ENCODE results near the gene KCTD6. TPM values are rescaled to one million over a fixed set of nuclear protein-coding genes. Genes with fewer than 3 reads are reported as not detected.
A peak's percentile ranks its signal among the peaks of the same experiment; 100 is the strongest.

Gene KCTD6
- total RNA-seq, 1 donor from 2014 or later, result 11.9 TPM

GRCh38 chr3:58470363-58471024, 21.4 kb upstream of the KCTD6 start:
- Mint-ChIP-seq H3K4me3 (ENCODE audit: unreplicated experiment) (no peak overlapping the region), H3K27ac (ENCODE audit: unreplicated experiment) (no peak overlapping the region), H3K9me3 (ENCODE audit: unreplicated experiment) (no peaks in the 10 kb centered on the region), H3K36me3 (ENCODE audit: low read depth, unreplicated experiment) (no peaks in the 10 kb centered on the region), H3K4me1 (ENCODE audit: unreplicated experiment) (peaks cover 15% of the 10 kb centered on the region), H3K27me3 (ENCODE audit: unreplicated experiment) (no peaks in the 10 kb centered on the region)
- TF ChIP-seq CTCF (IDR thresholded peaks at IDR 0.05; ENCODE audit: unreplicated experiment), result no peak
- no peak for DNase-seq (ENCODE audit: low spot score)

GRCh38 chr3:58471025-58471887, 20.6 kb upstream of the KCTD6 start:
- Mint-ChIP-seq H3K9me3 (ENCODE audit: unreplicated experiment) (no peaks in the 10 kb centered on the region), H3K4me1 (ENCODE audit: unreplicated experiment) (peaks cover 15% of the 10 kb centered on the region), H3K36me3 (ENCODE audit: low read depth, unreplicated experiment) (no peaks in the 10 kb centered on the region), H3K27me3 (ENCODE audit: unreplicated experiment) (no peaks in the 10 kb centered on the region), H3K4me3 (ENCODE audit: unreplicated experiment) (no peak overlapping the region), H3K27ac (ENCODE audit: unreplicated experiment) (no peak overlapping the region)
- TF ChIP-seq CTCF (IDR thresholded peaks at IDR 0.05; ENCODE audit: unreplicated experiment), result no peak
- no peak for DNase-seq (ENCODE audit: low spot score)

GRCh38 chr3:58473275-58473674, 18.6 kb upstream of the KCTD6 start:
- Mint-ChIP-seq H3K4me3 (ENCODE audit: unreplicated experiment) (no peak overlapping the region), H3K27me3 (ENCODE audit: unreplicated experiment) (no peaks in the 10 kb centered on the region), H3K4me1 (ENCODE audit: unreplicated experiment) (peaks cover 15% of the 10 kb centered on the region), H3K36me3 (ENCODE audit: low read depth, unreplicated experiment) (no peaks in the 10 kb centered on the region), H3K27ac (ENCODE audit: unreplicated experiment) (no peak overlapping the region), H3K9me3 (ENCODE audit: unreplicated experiment) (no peaks in the 10 kb centered on the region)
- no peak for TF ChIP-seq CTCF (IDR thresholded peaks at IDR 0.05; ENCODE audit: unreplicated experiment)
- no peak for DNase-seq (ENCODE audit: low spot score)

- DNase-seq (ENCODE audit: low spot score), result no peak
- H3K4me3 Mint-ChIP-seq (ENCODE audit: unreplicated experiment), result peak overlapping the region; percentile 51
- no peaks in the 10 kb centered on the region for H3K36me3 Mint-ChIP-seq (ENCODE audit: low read depth, unreplicated experiment)
- TF ChIP-seq CTCF (IDR thresholded peaks at IDR 0.05; ENCODE audit: unreplicated experiment), result no peak
- no peak overlapping the region for H3K27ac Mint-ChIP-seq (ENCODE audit: unreplicated experiment)
- H3K27me3 Mint-ChIP-seq (ENCODE audit: unreplicated experiment), result peaks cover 1% of the 10 kb centered on the region
- no peaks in the 10 kb centered on the region for H3K9me3 Mint-ChIP-seq (ENCODE audit: unreplicated experiment)
- peaks cover 15% of the 10 kb centered on the region for H3K4me1 Mint-ChIP-seq (ENCODE audit: unreplicated experiment)
Observed at GRCh38 chr3:58474348-58474911, 17.5 kb upstream of the KCTD6 start.

All from endothelial cell (in vitro differentiated cells).